D721Med (cell line): Measurements from ENCODE around the gene DNM2.
"Not testable (repeated sequence)": the region's sequence is repeated elsewhere in the genome, so short reads cannot be mapped to it uniquely, and the experiment has no call there.

Experiments
- DNase-seq: peaks from one replicate; pipeline ENCODE4 v3.0.0; 2011; ENCODE audit warnings: low spot score; ENCODE audit not compliant: insufficient read length
- FAIRE-seq: peaks from 2 replicates; lab custom pipeline; 2011; peaks lifted over from hg19 to GRCh38; lab: Jason Lieb, UNC
- TF ChIP-seq, protein P1 (sequence below): IDR thresholded peaks from 2 replicates; pipeline ENCODE4 v1.5.1; 2012; ENCODE audit warnings: mild to moderate bottlenecking, control low read depth; ENCODE audit not compliant: insufficient read depth; ENCODE audit errors: missing control alignments

The DNM2 gene

DNA sequence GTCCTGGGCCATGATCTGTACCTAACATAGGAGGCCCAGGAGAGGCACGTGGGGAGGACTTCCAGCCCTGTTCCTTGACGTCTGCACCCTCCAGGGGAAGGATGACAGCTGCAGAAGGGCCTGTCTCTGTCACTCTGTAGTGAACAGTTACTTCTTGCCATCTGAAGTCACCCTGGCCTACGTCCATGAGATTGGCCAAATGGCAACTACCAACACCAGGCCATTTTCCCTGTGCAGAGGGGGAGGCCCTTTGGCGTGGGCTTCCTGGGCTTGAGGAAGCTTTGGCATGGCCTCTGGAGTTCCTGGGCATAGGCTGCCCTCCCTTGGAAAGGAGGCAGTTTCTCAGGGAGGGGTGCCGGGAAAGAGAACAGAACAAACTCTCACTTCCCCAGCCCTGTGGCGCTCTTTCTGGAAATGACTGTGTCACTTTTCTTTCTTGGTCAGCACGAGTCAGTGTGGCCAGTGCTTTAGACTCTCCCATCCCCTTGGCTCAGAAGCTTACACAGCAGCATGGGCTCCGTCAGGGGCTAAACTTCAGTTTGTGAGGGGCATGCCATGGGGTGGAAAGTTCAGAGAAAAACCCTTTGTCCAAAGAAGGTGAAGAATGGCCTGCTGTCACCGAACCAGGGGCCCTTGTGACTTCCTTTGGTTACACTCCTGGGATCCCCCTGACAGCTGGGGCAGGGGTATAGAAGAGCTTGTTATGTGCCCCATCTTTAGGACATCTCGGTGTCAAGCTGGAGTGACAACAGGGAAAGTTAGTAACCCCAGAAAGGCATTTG, 158.8 kb downstream of the DNM2 start:
- TF ChIP-seq, protein P1, sequence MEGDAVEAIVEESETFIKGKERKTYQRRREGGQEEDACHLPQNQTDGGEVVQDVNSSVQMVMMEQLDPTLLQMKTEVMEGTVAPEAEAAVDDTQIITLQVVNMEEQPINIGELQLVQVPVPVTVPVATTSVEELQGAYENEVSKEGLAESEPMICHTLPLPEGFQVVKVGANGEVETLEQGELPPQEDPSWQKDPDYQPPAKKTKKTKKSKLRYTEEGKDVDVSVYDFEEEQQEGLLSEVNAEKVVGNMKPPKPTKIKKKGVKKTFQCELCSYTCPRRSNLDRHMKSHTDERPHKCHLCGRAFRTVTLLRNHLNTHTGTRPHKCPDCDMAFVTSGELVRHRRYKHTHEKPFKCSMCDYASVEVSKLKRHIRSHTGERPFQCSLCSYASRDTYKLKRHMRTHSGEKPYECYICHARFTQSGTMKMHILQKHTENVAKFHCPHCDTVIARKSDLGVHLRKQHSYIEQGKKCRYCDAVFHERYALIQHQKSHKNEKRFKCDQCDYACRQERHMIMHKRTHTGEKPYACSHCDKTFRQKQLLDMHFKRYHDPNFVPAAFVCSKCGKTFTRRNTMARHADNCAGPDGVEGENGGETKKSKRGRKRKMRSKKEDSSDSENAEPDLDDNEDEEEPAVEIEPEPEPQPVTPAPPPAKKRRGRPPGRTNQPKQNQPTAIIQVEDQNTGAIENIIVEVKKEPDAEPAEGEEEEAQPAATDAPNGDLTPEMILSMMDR, result no peak
- no peak for FAIRE-seq

DNA sequence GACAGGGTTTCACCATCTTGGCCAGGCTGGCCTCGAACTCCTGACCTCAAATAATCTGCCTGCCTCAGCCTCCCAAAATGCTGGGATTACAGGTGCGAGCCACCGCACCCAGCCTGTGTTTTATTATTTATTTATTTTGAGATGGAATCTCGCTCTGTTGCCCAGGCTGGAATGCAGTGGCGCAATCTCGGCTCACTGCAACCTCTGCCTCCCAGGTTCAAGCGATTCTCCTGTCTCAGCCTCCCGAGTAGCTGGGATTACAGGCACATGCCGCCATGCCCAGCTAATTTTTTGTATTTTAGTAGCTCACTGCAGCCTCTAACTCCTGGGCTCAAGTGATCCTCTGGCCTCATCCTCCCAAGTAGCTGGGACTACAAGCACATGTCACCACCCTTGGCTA, 159.7 kb downstream of the DNM2 start:
- DNase-seq, FAIRE-seq: not testable (repeated sequence)

More for the DNA sequence above, 158.8 kb downstream of the DNM2 start:
- no peak for DNase-seq

DNA sequence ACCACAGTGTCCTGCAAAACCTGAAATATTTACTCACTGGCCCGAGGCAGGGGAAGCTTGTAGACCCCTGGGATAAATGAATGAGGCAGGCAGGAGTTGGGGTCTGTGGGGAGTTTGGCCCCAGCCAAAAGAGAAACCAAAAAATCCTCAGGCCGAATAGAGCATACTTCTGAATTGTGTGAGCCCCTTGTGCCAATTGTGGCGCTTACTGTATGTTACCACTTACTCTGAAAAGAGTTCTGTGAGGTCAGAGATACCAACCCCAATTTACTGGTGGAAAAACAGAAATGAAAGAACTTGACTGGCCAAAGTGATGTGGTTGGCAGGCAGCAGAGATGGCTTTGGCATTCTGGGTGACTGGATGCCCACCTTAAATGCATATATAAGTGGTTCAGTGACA, 160.4 kb downstream of the DNM2 start:
- FAIRE-seq, result no peak
- TF ChIP-seq, protein P1, result no peak
- DNase-seq, result no peak
